Thoracic aorta (tissue), 2 donors: Measurements from ENCODE around the gene PFKFB1. TPM values are rescaled to one million over a fixed set of nuclear protein-coding genes. Genes with fewer than 3 reads are reported as not detected.

Experiments used
- ATAC-seq: fragments of 150-250 bp; one replicate; pipeline ENCODE4 v1.8.0; 2017; ENCODE audit warnings: low read depth; ENCODE audit not compliant: insufficient number of reproducible peaks, low FRiP score
- DNase-seq: peaks from one replicate; pipeline ENCODE4 v3.0.0-alpha.2; 2020; ENCODE audit warnings: low spot score
- H3K27ac ChIP-seq, 2 donors: fragments of 200-600 bp; sonication (generic); 1 replicate in 1 of 2; 2 replicates in 1 of 2; pipeline ENCODE4 v1.5.1; 2016; ENCODE audit warnings: mild to moderate bottlenecking in 2 of 2, moderate library complexity in 2 of 2
- H3K27me3 ChIP-seq: fragments of 200-600 bp; sonication (generic); replicated peaks from 2 replicates; pipeline ENCODE4 v1.6.0; 2016; ENCODE audit warnings: mild to moderate bottlenecking; ENCODE audit not compliant: insufficient read depth
- H3K36me3 ChIP-seq: fragments of 200-600 bp; sonication (generic); one replicate; pipeline ENCODE4 v1.5.1; 2016
- H3K4me1 ChIP-seq, 2 donors: fragments of 200-600 bp; sonication (generic); 1 replicate in 1 of 2; 2 replicates in 1 of 2; pipeline versions ENCODE4 v1.5.1 to v1.6.0; 2016; ENCODE audit warnings: low read depth in 2 of 2, mild to moderate bottlenecking in 1 of 2; ENCODE audit not compliant: control insufficient read depth in 1 of 2
- H3K4me3 ChIP-seq: fragments of 200-600 bp; sonication (generic); 2 replicates; pipeline ENCODE4 v1.5.1; 2016; ENCODE audit warnings: mild to moderate bottlenecking
- H3K9me3 ChIP-seq: fragments of 200-600 bp; sonication (generic); 2 replicates; pipeline ENCODE4 v1.5.1; 2016
- CTCF ChIP-seq: fragments of 200-600 bp; sonication (generic); IDR thresholded peaks from one replicate; pipeline ENCODE4 v1.5.1; 2019; ENCODE audit warnings: antibody characterized with exemption
- total RNA-seq, 2 donors: library from RNA; depleted of rRNA; stranded (reverse); fragments of >200 nt; gene quantifications; one replicate each; pipeline versions ENCODE4 v1.1.0 to v1.2.3, GENCODE V29; 2016

PFKFB1 gene
- total RNA-seq, 2 donors from 2014 or later, result not detected

- DNase-seq (no peak), ATAC-seq (no peak)
- Histone ChIP-seq H3K27me3 (no peaks in the 10 kb centered on the region), H3K36me3 (peaks cover 4% of the 10 kb centered on the region), H3K9me3 (no peaks in the 10 kb centered on the region), H3K4me3 (no peak overlapping the region), H3K27ac (no peak overlapping the region), H3K4me1 (peaks cover 17 to 21% of the 10 kb centered on the region in 2 donors)
- no peak for TF ChIP-seq CTCF
Measured at GRCh38 chrX:55005256-55005655, 11.3 kb upstream of the PFKFB1 start.

GRCh38 chrX:55004231-55004630 is 10.2 kb upstream of the PFKFB1 start:
- H3K9me3 ChIP-seq, result no peaks in the 10 kb centered on the region
- no peak overlapping the region for H3K4me3 ChIP-seq
- no peak overlapping the region for H3K27ac ChIP-seq
- peaks cover 4% of the 10 kb centered on the region for H3K36me3 ChIP-seq
- ATAC-seq (no peak), DNase-seq (no peak)
- TF ChIP-seq CTCF, result no peak
- peaks cover 17 to 21% of the 10 kb centered on the region in 2 donors for H3K4me1 ChIP-seq
- no peaks in the 10 kb centered on the region for H3K27me3 ChIP-seq

- Histone ChIP-seq H3K9me3 (no peaks in the 10 kb centered on the region), H3K27ac (peak within 1 kb of the TSS; percentile 66 to 89), H3K4me1 (peaks cover 3 to 9% of the 10 kb centered on the region in 2 donors), H3K4me3 (peak within 1 kb of the TSS; percentile 77), H3K36me3 (peaks cover 4% of the 10 kb centered on the region), H3K27me3 (no peaks in the 10 kb centered on the region)
- no peak for TF ChIP-seq CTCF
- peak; percentile 98 for ATAC-seq
- peak; percentile 59 for DNase-seq
Measured at GRCh38 chrX:54999717-55000598, 6.0 kb upstream of the PFKFB1 start, which contains the start of gene APEX2. Gene APEX2 (plus strand): TSS chrX:55000363. CDS start chrX:55000423, 60 bp downstream.

- H3K4me1 ChIP-seq, result no peaks in the 10 kb centered on the region
- TF ChIP-seq CTCF, result no peak
- H3K27ac ChIP-seq, result no peak overlapping the region
- DNase-seq (no peak), ATAC-seq (no peak)
- H3K9me3 ChIP-seq, result no peaks in the 10 kb centered on the region
- no peaks in the 10 kb centered on the region for H3K27me3 ChIP-seq
- H3K36me3 ChIP-seq, result no peaks in the 10 kb centered on the region
- H3K4me3 ChIP-seq, result no peak overlapping the region
Measured at GRCh38 chrX:54995621-54996020, 1.6 kb upstream of the PFKFB1 start.

- no peak for DNase-seq
- H3K4me3 ChIP-seq, result no peak overlapping the region
- no peaks in the 10 kb centered on the region for H3K36me3 ChIP-seq
- H3K9me3 ChIP-seq, result no peaks in the 10 kb centered on the region
- no peak overlapping the region for H3K27ac ChIP-seq
- no peaks in the 10 kb centered on the region for H3K27me3 ChIP-seq
- no peak for ATAC-seq
- TF ChIP-seq CTCF, result no peak
- no peaks in the 10 kb centered on the region for H3K4me1 ChIP-seq
Measured at GRCh38 chrX:54994668-54995351, 822 bp upstream of the PFKFB1 start.
